Measurements from ENCODE around the gene RAD51AP1. TPM values are rescaled to one million over a fixed set of nuclear protein-coding genes. Genes with fewer than 3 reads are reported as not detected.
"Not testable (repeated sequence)": the region's sequence is repeated elsewhere in the genome, so short reads cannot be mapped to it uniquely, and the experiment has no call there.

The RAD51AP1 gene
- polyA plus RNA-seq, 1 of the 3 experiments (the other 2 are of a cell fraction) = 6.0 TPM

DNA sequence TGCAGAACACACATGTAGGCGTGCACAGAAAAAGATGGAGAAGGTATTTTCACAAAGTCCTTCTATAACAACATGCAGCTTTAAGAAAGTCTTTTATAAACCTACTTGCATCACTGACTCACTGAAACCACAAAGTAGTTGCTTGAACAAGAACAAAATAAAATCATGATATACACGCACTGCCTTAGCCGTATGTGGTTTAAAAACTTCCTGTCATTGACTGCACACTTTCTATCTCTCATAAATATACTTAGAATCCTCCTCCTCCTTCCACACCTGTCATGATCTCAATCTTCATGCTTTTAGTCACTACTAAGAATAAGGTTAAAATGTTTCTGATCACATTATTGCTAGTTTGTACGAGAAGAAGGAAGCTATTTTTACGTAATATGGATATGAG is 31.8 kb upstream of the RAD51AP1 start:
- Histone ChIP-seq H3K9ac (no peak overlapping the region), H3K4me2 (no peak overlapping the region), H3K27ac (ENCODE audit: low read depth in 2 of 2, low read length in 1 of 2) (no peak overlapping the region), H3K4me1 (ENCODE audit: control insufficient read depth in 1 of 2, insufficient read depth in 2 of 2, low read depth in 1 of 2, low read length in 1 of 2) (no peaks in the 10 kb centered on the region), H3K27me3 (ENCODE audit: insufficient read depth) (no peaks in the 10 kb centered on the region), H3K9me3 (no peaks in the 10 kb centered on the region), H3K36me3 (replicated peaks in 1 of 2; ENCODE audit: control insufficient read depth in 1 of 2, insufficient read depth in 2 of 2, low read length in 1 of 2) (peaks cover 16 to 43% of the 10 kb centered on the region in 2 experiments), H4K20me1 (ENCODE audit: insufficient read depth) (no peaks in the 10 kb centered on the region), H3K9me2 (no peaks in the 10 kb centered on the region), H3F3A (replicated peaks; ENCODE audit: insufficient read depth) (no peaks in the 10 kb centered on the region), H3K79me2 (ENCODE audit: insufficient read depth) (no peaks in the 10 kb centered on the region), H2AFZ (ENCODE audit: low read depth) (no peak overlapping the region), H3K4me3 (ENCODE audit: low read depth in 2 of 2, low read length in 1 of 2) (no peak overlapping the region)
- TF ChIP-seq RCOR1 (IDR thresholded peaks at IDR 0.05; ENCODE audit: low read length) (no peak), RAD21 (IDR thresholded peaks at IDR 0.05; ENCODE audit: low read length) (no peak), FOXJ3 (CRISPR knock-in tag; IDR thresholded peaks at IDR 0.05) (no peak), ELF1 (IDR thresholded peaks at IDR 0.05) (no peak), MXI1 (IDR thresholded peaks at IDR 0.05; ENCODE audit: low read depth, low read length) (no peak), NFIC (IDR thresholded peaks at IDR 0.05; ENCODE audit: borderline replicate concordance) (no peak), TEAD4 (IDR thresholded peaks at IDR 0.05; ENCODE audit: borderline replicate concordance, insufficient read depth) (no peak), TAF1 (IDR thresholded peaks at IDR 0.05; ENCODE audit: borderline replicate concordance, low read depth, low read length) (no peak), EP300 (IDR thresholded peaks at IDR 0.05; ENCODE audit: borderline replicate concordance in 1 of 2, low read depth in 1 of 2, low read length in 1 of 2) (no peak), RFX5 (IDR thresholded peaks at IDR 0.05; ENCODE audit: low read length) (no peak), FOXM1 (IDR thresholded peaks at IDR 0.05; ENCODE audit: low read depth) (no peak), FOSL2 (IDR thresholded peaks at IDR 0.05; ENCODE audit: borderline replicate concordance, low read depth) (no peak), PBX3 (IDR thresholded peaks at IDR 0.05) (no peak), NRF1 (IDR thresholded peaks at IDR 0.05; ENCODE audit: low read depth, low read length) (no peak), GABPA (IDR thresholded peaks at IDR 0.05; ENCODE audit: low read depth) (no peak), SMC3 (IDR thresholded peaks at IDR 0.05; ENCODE audit: low read depth, low read length) (no peak)
- TF ChIP-seq, protein P1, sequence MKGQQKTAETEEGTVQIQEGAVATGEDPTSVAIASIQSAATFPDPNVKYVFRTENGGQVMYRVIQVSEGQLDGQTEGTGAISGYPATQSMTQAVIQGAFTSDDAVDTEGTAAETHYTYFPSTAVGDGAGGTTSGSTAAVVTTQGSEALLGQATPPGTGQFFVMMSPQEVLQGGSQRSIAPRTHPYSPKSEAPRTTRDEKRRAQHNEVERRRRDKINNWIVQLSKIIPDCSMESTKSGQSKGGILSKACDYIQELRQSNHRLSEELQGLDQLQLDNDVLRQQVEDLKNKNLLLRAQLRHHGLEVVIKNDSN (IDR thresholded peaks at IDR 0.05; ENCODE audit: borderline replicate concordance, low read depth) = no peak
- ChIA-PET POLR2A (no interaction called here), CTCF (no interaction called here)
- 90% methylated on average over 5 of the region's 5 CpGs for WGBS (ENCODE audit: low lambda C conversion rate)
- DNase-seq = no peak

GRCh38 chr12:4508503-4508902 is 30.2 kb upstream of the RAD51AP1 start:
- POLR2A ChIA-PET; H3K79me2 ChIP-seq (ENCODE audit: insufficient read depth); H3K9me3 ChIP-seq; DNase-seq; H2AFZ ChIP-seq (ENCODE audit: low read depth); H4K20me1 ChIP-seq (ENCODE audit: insufficient read depth); H3K4me2 ChIP-seq; H3F3A ChIP-seq (replicated peaks; ENCODE audit: insufficient read depth); H3K27me3 ChIP-seq (ENCODE audit: insufficient read depth); CTCF ChIA-PET; H3K9me2 ChIP-seq; H3K9ac ChIP-seq; H3K4me3 ChIP-seq (ENCODE audit: low read depth in 2 of 2, low read length in 1 of 2); H3K27ac ChIP-seq (ENCODE audit: low read depth in 2 of 2, low read length in 1 of 2); H3K4me1 ChIP-seq (ENCODE audit: control insufficient read depth in 1 of 2, insufficient read depth in 2 of 2, low read depth in 1 of 2, low read length in 1 of 2): not testable (repeated sequence)
- H3K36me3 ChIP-seq (replicated peaks in 1 of 2; ENCODE audit: control insufficient read depth in 1 of 2, insufficient read depth in 2 of 2, low read length in 1 of 2) = peaks cover 16 to 28% of the 10 kb centered on the region in 2 experiments
- 78% methylated on average over 4 of the region's 4 CpGs for WGBS (ENCODE audit: low lambda C conversion rate)

DNA sequence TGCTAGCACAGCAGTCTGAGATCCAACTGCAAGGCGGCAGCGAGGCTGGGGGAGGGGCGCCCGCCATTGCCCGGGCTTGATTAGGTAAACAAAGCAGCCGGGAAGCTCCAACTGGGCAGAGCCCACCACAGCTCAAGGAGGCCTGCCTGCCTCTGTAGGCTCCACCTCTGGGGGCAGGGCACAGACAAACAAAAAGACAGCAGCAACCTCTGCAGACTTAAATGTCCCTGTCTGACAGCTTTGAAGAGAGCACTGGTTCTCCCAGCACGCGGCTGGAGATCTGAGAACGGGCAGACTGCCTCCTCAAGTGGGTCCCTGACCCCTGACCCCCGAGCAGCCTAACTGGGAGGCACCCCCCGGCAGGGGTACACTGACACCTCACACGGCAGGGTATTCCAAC is 29.4 kb upstream of the RAD51AP1 start:
- 83% methylated on average over 7 of the region's 12 CpGs for WGBS (ENCODE audit: low lambda C conversion rate)
- H3K9me2 ChIP-seq; H3F3A ChIP-seq (replicated peaks; ENCODE audit: insufficient read depth); H3K27ac ChIP-seq (ENCODE audit: low read depth in 2 of 2, low read length in 1 of 2); DNase-seq; H3K4me2 ChIP-seq; H3K9me3 ChIP-seq; H4K20me1 ChIP-seq (ENCODE audit: insufficient read depth); H2AFZ ChIP-seq (ENCODE audit: low read depth); H3K4me3 ChIP-seq (ENCODE audit: low read depth in 2 of 2, low read length in 1 of 2); CTCF ChIA-PET; POLR2A ChIA-PET; H3K27me3 ChIP-seq (ENCODE audit: insufficient read depth); H3K4me1 ChIP-seq (ENCODE audit: control insufficient read depth in 1 of 2, insufficient read depth in 2 of 2, low read depth in 1 of 2, low read length in 1 of 2); H3K9ac ChIP-seq; H3K79me2 ChIP-seq (ENCODE audit: insufficient read depth): not testable (repeated sequence)
- H3K36me3 ChIP-seq (replicated peaks in 1 of 2; ENCODE audit: control insufficient read depth in 1 of 2, insufficient read depth in 2 of 2, low read length in 1 of 2) = peaks cover 11 to 21% of the 10 kb centered on the region in 2 experiments

Data from SK-N-SH (cell line).